SK-N-SH treated with all-trans-retinoic acid at 6 μM for 48 hours (cell line): Measurements from ENCODE around the gene CEP63.

Experiments
- ESRRG ChIP-seq: fragments of 250-450 bp; sonication (Bioruptor Pico); IDR thresholded peaks from 2 replicates; pipeline ENCODE4 v1.6.1; 2021; ENCODE audit warnings: mild to moderate bottlenecking
- PPARA ChIP-seq: fragments of 250-450 bp; sonication (Bioruptor Pico); IDR thresholded peaks from 2 replicates; pipeline ENCODE4 v1.5.0; 2020; ENCODE audit warnings: mild to moderate bottlenecking, borderline replicate concordance
- SNAI2 ChIP-seq: fragments of 250-450 bp; sonication (Bioruptor Pico); IDR thresholded peaks from 2 replicates; pipeline ENCODE4 v1.5.0; 2020; ENCODE audit warnings: mild to moderate bottlenecking, moderate library complexity
- TOX ChIP-seq: fragments of 250-450 bp; sonication (Bioruptor Pico); IDR thresholded peaks from 2 replicates; pipeline ENCODE4 v1.8.0; 2021; ENCODE audit warnings: mild to moderate bottlenecking, moderate library complexity, borderline replicate concordance

DNA sequence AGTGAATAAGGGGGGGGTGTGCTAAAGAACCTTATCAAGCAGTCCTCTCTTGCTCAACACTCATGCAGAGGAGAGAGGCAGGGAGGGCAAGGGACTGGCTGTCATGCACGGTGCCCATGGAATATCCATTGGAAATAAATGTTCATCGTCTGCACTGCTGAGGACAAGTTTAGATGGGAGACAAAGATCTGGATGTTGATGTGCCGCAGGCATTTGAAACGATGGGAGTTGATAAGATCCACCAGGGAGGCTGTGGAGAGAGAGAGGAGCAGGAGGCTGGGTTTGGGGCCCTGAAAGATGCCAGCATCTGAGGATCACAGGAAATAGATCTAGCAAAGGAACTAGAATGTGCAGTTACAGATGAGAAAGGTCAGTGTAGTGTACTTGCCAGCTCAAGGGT is 76.2 kb downstream of the CEP63 start:
- TF ChIP-seq PPARA (CRISPR knock-in tag) (no peak), ESRRG (CRISPR knock-in tag) (no peak), SNAI2 (CRISPR knock-in tag) (no peak), TOX (CRISPR knock-in tag) (no peak)
